Natural killer cell (primary cell): Measurements from ENCODE around the gene GRID2. TPM values are rescaled to one million over a fixed set of nuclear protein-coding genes. Genes with fewer than 3 reads are reported as not detected.

Experiments used
- ATAC-seq, 3 donors: fragments of 150-1000 bp in 2 of 3; fragments of 200-7000 bp in 1 of 3; cut with Tn5 transposase; 1 replicate in 1 of 3; 2 replicates in 2 of 3; pipeline ENCODE4 v1.10.0; 2021; ENCODE audit warnings: mild to moderate bottlenecking in 2 of 3, moderate library complexity in 2 of 3
- DNase-seq, 2 donors: peaks; one replicate each; pipeline versions ENCODE4 v3.0.0 to v3.0.0-alpha.2; 2013 to 2021; ENCODE audit warnings: mixed read lengths in 1 of 2
- H3K27ac ChIP-seq: one replicate; pipeline ENCODE4 v1.5.1; 2013; ENCODE audit warnings: mild to moderate bottlenecking, low read length
- H3K27me3 ChIP-seq: one replicate; pipeline ENCODE4 v1.6.1; 2013; ENCODE audit warnings: low read length; ENCODE audit not compliant: control insufficient read depth, insufficient read depth
- H3K36me3 ChIP-seq: one replicate; pipeline ENCODE4 v1.6.1; 2013; ENCODE audit warnings: low read length; ENCODE audit not compliant: control insufficient read depth, insufficient read depth
- H3K4me1 ChIP-seq: one replicate; pipeline ENCODE4 v1.6.1; 2013; ENCODE audit warnings: low read length; ENCODE audit not compliant: control insufficient read depth, insufficient read depth
- H3K4me3 ChIP-seq: one replicate; pipeline ENCODE4 v1.5.1; 2013; ENCODE audit warnings: low read length
- H3K9me3 ChIP-seq: one replicate; pipeline ENCODE4 v1.6.1; 2013; ENCODE audit warnings: low read length; ENCODE audit not compliant: control insufficient read depth, insufficient read depth
- H3K27ac Mint-ChIP-seq, 2 donors: one replicate each; pipeline ENCODE4 v1.8.0; 2022; ENCODE audit warnings: mild to moderate bottlenecking in 2 of 2, mixed read lengths in 2 of 2, moderate library complexity in 1 of 2
- H3K27me3 Mint-ChIP-seq, 2 donors: one replicate each; pipeline ENCODE4 v1.8.0; 2022; ENCODE audit warnings: low read depth in 2 of 2, mixed read lengths in 2 of 2
- H3K36me3 Mint-ChIP-seq: one replicate; pipeline ENCODE4 v1.8.0; 2022; ENCODE audit warnings: mixed read lengths
- H3K4me1 Mint-ChIP-seq, 2 donors: one replicate each; pipeline ENCODE4 v1.8.0; 2022; ENCODE audit warnings: mixed read lengths in 2 of 2
- H3K4me3 Mint-ChIP-seq: one replicate; pipeline ENCODE4 v1.8.0; 2022; ENCODE audit warnings: mild to moderate bottlenecking, moderate library complexity, mixed read lengths
- H3K9me3 Mint-ChIP-seq, 2 donors: one replicate each; pipeline ENCODE4 v1.8.0; 2022; ENCODE audit warnings: mixed read lengths in 2 of 2
- WGBS: methylation state at CpG from one replicate; pipeline ENCODE4 v1.1.7; 2013; ENCODE audit warnings: missing lambda C conversion rate; ENCODE audit not compliant: insufficient coverage; 5-methylcytosine and 5-hydroxymethylcytosine counted together
- intact Hi-C: fragments of 100-400 bp; cut with micrococcal nuclease; formaldehyde crosslinking; loops from one replicate; pipeline ENCODE4 v1.14.2; 2022
- total RNA-seq, 4 donors: library from RNA; stranded (reverse); fragments of 120-200 nt in 1 of 4; gene quantifications; one replicate each; pipeline versions ENCODE4 v1.2.3 to v1.2.4, GENCODE V29; 2013 to 2022
- TF ChIP-seq, protein P1 (sequence below): fragments of 200-600 bp; IDR thresholded peaks from one replicate; pipeline ENCODE4 v1.8.0; 2022; ENCODE audit warnings: antibody characterized with exemption

Gene GRID2
- total RNA-seq, 3 donors from 2014 or later (not counting 1 experiment from before 2014, with no cell fraction given), result not detected

GRCh38 chr4:93532234-93532633, 1228.5 kb downstream of the GRID2 start:
- Histone ChIP-seq H3K9me3 (no peaks in the 10 kb centered on the region), H3K27me3 (no peaks in the 10 kb centered on the region), H3K36me3 (no peaks in the 10 kb centered on the region), H3K4me1 (no peaks in the 10 kb centered on the region), H3K27ac (no peak overlapping the region), H3K4me3 (no peak overlapping the region)
- no peak overlapping the region for H3K27ac Mint-ChIP-seq
- H3K4me1 Mint-ChIP-seq, result no peaks in the 10 kb centered on the region
- peaks cover 5% of the 10 kb centered on the region for H3K36me3 Mint-ChIP-seq
- no peaks in the 10 kb centered on the region for H3K27me3 Mint-ChIP-seq
- ATAC-seq (no peak), DNase-seq (no peak)
- intact Hi-C loops, result no loop called here
- TF ChIP-seq, protein P1, sequence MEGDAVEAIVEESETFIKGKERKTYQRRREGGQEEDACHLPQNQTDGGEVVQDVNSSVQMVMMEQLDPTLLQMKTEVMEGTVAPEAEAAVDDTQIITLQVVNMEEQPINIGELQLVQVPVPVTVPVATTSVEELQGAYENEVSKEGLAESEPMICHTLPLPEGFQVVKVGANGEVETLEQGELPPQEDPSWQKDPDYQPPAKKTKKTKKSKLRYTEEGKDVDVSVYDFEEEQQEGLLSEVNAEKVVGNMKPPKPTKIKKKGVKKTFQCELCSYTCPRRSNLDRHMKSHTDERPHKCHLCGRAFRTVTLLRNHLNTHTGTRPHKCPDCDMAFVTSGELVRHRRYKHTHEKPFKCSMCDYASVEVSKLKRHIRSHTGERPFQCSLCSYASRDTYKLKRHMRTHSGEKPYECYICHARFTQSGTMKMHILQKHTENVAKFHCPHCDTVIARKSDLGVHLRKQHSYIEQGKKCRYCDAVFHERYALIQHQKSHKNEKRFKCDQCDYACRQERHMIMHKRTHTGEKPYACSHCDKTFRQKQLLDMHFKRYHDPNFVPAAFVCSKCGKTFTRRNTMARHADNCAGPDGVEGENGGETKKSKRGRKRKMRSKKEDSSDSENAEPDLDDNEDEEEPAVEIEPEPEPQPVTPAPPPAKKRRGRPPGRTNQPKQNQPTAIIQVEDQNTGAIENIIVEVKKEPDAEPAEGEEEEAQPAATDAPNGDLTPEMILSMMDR, result no peak
- H3K9me3 Mint-ChIP-seq, result peaks cover 27 to 36% of the 10 kb centered on the region in 2 donors
- no peak overlapping the region for H3K4me3 Mint-ChIP-seq
- WGBS, result no CpG with 5 or more reads among the region's 1 CpG

- no peaks in the 10 kb centered on the region for H3K27me3 Mint-ChIP-seq
- no peak for DNase-seq
- intact Hi-C loops, result no loop called here
- H3K27ac Mint-ChIP-seq, result no peak overlapping the region
- ATAC-seq, result no peak
- H3K4me1 Mint-ChIP-seq, result no peaks in the 10 kb centered on the region
- Histone ChIP-seq H3K27me3 (no peaks in the 10 kb centered on the region), H3K4me1 (no peaks in the 10 kb centered on the region), H3K9me3 (no peaks in the 10 kb centered on the region), H3K36me3 (no peaks in the 10 kb centered on the region), H3K27ac (no peak overlapping the region), H3K4me3 (no peak overlapping the region)
- peaks cover 5% of the 10 kb centered on the region for H3K36me3 Mint-ChIP-seq
- TF ChIP-seq, protein P1, result no peak
- no peak overlapping the region for H3K4me3 Mint-ChIP-seq
- H3K9me3 Mint-ChIP-seq, result peaks cover 15 to 22% of the 10 kb centered on the region in 2 donors
Observed at GRCh38 chr4:93540562-93540961, 1236.8 kb downstream of the GRID2 start.

DNA sequence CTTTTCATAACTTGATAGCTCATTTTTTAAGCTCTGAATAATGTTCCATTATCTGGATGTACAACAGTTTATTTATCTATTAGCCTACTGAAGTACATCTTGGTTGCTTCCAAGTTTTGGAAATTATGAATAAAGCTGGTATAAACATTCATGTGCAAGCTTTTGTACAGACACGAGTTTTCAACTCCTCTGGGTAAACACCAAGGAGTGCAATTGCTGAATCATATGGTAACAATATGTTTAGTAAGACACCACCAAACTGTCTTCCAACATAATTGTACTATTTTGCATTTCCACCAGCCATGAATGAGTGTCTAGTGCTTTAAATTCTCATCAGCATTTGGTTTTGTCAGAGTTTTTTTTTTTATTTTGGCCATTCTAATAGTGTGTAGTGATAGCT, 1258.1 kb downstream of the GRID2 start:
- WGBS, result 89% methylated on average over 1 of the region's 1 CpG
- H3K36me3 Mint-ChIP-seq, result no peaks in the 10 kb centered on the region
- intact Hi-C loops, result no loop called here
- no peak overlapping the region for H3K4me3 Mint-ChIP-seq
- Histone ChIP-seq H3K36me3 (no peaks in the 10 kb centered on the region), H3K4me3 (no peak overlapping the region), H3K4me1 (no peaks in the 10 kb centered on the region), H3K9me3 (no peaks in the 10 kb centered on the region), H3K27me3 (no peaks in the 10 kb centered on the region), H3K27ac (no peak overlapping the region)
- ATAC-seq (no peak), DNase-seq (no peak)
- H3K27ac Mint-ChIP-seq, result no peak overlapping the region
- no peaks in the 10 kb centered on the region for H3K27me3 Mint-ChIP-seq
- TF ChIP-seq, protein P1, result no peak
- no peaks in the 10 kb centered on the region for H3K4me1 Mint-ChIP-seq
- peaks cover 14 to 17% of the 10 kb centered on the region in 2 donors for H3K9me3 Mint-ChIP-seq

GRCh38 chr4:93568758-93569157, 1265.0 kb downstream of the GRID2 start:
- WGBS, result 88% methylated on average over 4 of the region's 4 CpGs
- no peak overlapping the region for H3K4me3 Mint-ChIP-seq
- intact Hi-C loops, result no loop called here
- H3K4me1 Mint-ChIP-seq, result no peaks in the 10 kb centered on the region
- no peak overlapping the region for H3K4me3 ChIP-seq
- no peaks in the 10 kb centered on the region for H3K27me3 Mint-ChIP-seq
- ATAC-seq, result no peak
- TF ChIP-seq, protein P1, result no peak
- H3K9me3 ChIP-seq, result no peaks in the 10 kb centered on the region
- peaks cover 8 to 13% of the 10 kb centered on the region in 2 donors for H3K9me3 Mint-ChIP-seq
- H3K4me1 ChIP-seq, result no peaks in the 10 kb centered on the region
- H3K27ac Mint-ChIP-seq, result no peak overlapping the region
- DNase-seq, result no peak
- H3K27ac ChIP-seq, result no peak overlapping the region
- no peaks in the 10 kb centered on the region for H3K36me3 Mint-ChIP-seq
- no peaks in the 10 kb centered on the region for H3K36me3 ChIP-seq
- no peaks in the 10 kb centered on the region for H3K27me3 ChIP-seq
